GM18873 (cell line): ENCODE data around the gene SEMA3A.

Source experiments
- ATAC-seq: cut with Tn5 transposase; IDR thresholded peaks from one replicate; pipeline ENCODE4 v1.9.1; 2021; ENCODE audit warnings: mild to moderate bottlenecking, moderate library complexity, moderate number of reproducible peaks; ENCODE audit not compliant: unreplicated experiment, low FRiP score

SEMA3A gene

GRCh38 chr7:84027678-84028077 lies 166.9 kb downstream of the SEMA3A start:
- no peak for ATAC-seq

GRCh38 chr7:84025332-84025927 lies 169.2 kb downstream of the SEMA3A start:
- no peak for ATAC-seq

- ATAC-seq = no peak
These were observed 171.8 kb downstream of the SEMA3A start for GRCh38 chr7:84022684-84023308.

GRCh38 chr7:84022009-84022408 lies 172.6 kb downstream of the SEMA3A start:
- no peak for ATAC-seq

GRCh38 chr7:84021292-84021908 lies 173.2 kb downstream of the SEMA3A start:
- no peak for ATAC-seq

GRCh38 chr7:84017651-84018050 lies 176.9 kb downstream of the SEMA3A start:
- ATAC-seq = no peak

- no peak for ATAC-seq
These were observed 180.9 kb downstream of the SEMA3A start for GRCh38 chr7:84013616-84014240.

GRCh38 chr7:84009782-84010181 lies 184.8 kb downstream of the SEMA3A start:
- ATAC-seq = no peak

- ATAC-seq = no peak
These were observed 185.5 kb downstream of the SEMA3A start for GRCh38 chr7:84009051-84009450.

GRCh38 chr7:84003191-84003590 lies 191.4 kb downstream of the SEMA3A start:
- ATAC-seq = no peak

- ATAC-seq = no peak
These were observed 192.2 kb downstream of the SEMA3A start for GRCh38 chr7:84002348-84002747.

GRCh38 chr7:83996879-83997278 lies 197.7 kb downstream of the SEMA3A start:
- no peak for ATAC-seq

- ATAC-seq = no peak
These were observed 206.8 kb downstream of the SEMA3A start for GRCh38 chr7:83987764-83988163.

GRCh38 chr7:83985821-83986220 lies 208.8 kb downstream of the SEMA3A start:
- no peak for ATAC-seq

GRCh38 chr7:83984591-83984990 lies 210.0 kb downstream of the SEMA3A start:
- no peak for ATAC-seq

GRCh38 chr7:83984076-83984475 lies 210.5 kb downstream of the SEMA3A start:
- no peak for ATAC-seq

GRCh38 chr7:83983606-83984005 lies 211.0 kb downstream of the SEMA3A start:
- ATAC-seq = no peak

- ATAC-seq = peak; percentile 67
These were observed 218.3 kb downstream of the SEMA3A start for GRCh38 chr7:83976302-83976701.

- ATAC-seq = no peak
These were observed 224.5 kb downstream of the SEMA3A start for GRCh38 chr7:83970081-83970480.

GRCh38 chr7:83964318-83964717 lies 230.3 kb downstream of the SEMA3A start:
- ATAC-seq = no peak

- no peak for ATAC-seq
These were observed 237.3 kb downstream of the SEMA3A start for GRCh38 chr7:83957333-83957732.

GRCh38 chr7:83956104-83956503 lies 238.5 kb downstream of the SEMA3A start:
- no peak for ATAC-seq
